Measurements from ENCODE around the gene SPINK9. TPM values are rescaled to one million over a fixed set of nuclear protein-coding genes. Genes with fewer than 3 reads are reported as not detected.

The SPINK9 gene
- total RNA-seq, 1 experiment from 2014 or later, result not detected

Small RNA genes within 50 kb of the gene (small RNA-seq; reads per million reads assigned to genes)
- gene RF00017, result 0 reads per million in 2 experiments

Other genes starting within 250 kb of the SPINK9 start
- gene SPINK14, start 167.0 kb upstream of the SPINK9 start, total RNA-seq (2014; rRNA removed; shearing (Covaris generic)), result not detected in 2 replicates
- 0.61 TPM in 1 of 2 replicates, not detected in the other for gene SPINK6, start 132.5 kb upstream of the SPINK9 start, total RNA-seq (2014; rRNA removed; shearing (Covaris generic))
- 0.16 TPM in 1 of 2 replicates, not detected in the other for gene MARCOL, start 97.0 kb upstream of the SPINK9 start, total RNA-seq (2014; rRNA removed; shearing (Covaris generic))
- gene SPINK13, start 66.8 kb upstream of the SPINK9 start, total RNA-seq (2014; rRNA removed; shearing (Covaris generic)), result 0.50 TPM in 1 of 2 replicates, not detected in the other
- not detected in 2 replicates for gene SPINK7, start 23.1 kb upstream of the SPINK9 start, total RNA-seq (2014; rRNA removed; shearing (Covaris generic))
- 24.5 and 31.1 TPM in 2 replicates for gene FBXO38, start 48.4 kb downstream of the SPINK9 start, total RNA-seq (2014; rRNA removed; shearing (Covaris generic))

All from SK-MEL-5 (cell line).